ENCODE measurements around the gene PTTG2. TPM values are rescaled to one million over a fixed set of nuclear protein-coding genes. Genes with fewer than 3 reads are reported as not detected.

The PTTG2 gene
- total RNA-seq, 2 experiments from 2014 or later, result not detected

GRCh38 chr4:37993806-37994205, 33.6 kb downstream of the PTTG2 start:
- peaks cover 15% of the 10 kb centered on the region for H3K4me1 Mint-ChIP-seq (ENCODE audit: low read depth)
- no peak overlapping the region for H3K4me3 Mint-ChIP-seq
- no peak overlapping the region for H3K27ac Mint-ChIP-seq
- POLR2A ChIA-PET, result no interaction called here
- DNase-seq, result no peak
- intact Hi-C loops (cut with micrococcal nuclease), result no loop called here
- CTCF ChIA-PET, result no interaction called here
- H3K36me3 Mint-ChIP-seq, result peaks cover 5% of the 10 kb centered on the region
- H3K9me3 Mint-ChIP-seq, result no peaks in the 10 kb centered on the region
- H3K27me3 Mint-ChIP-seq, result no peaks in the 10 kb centered on the region

- H3K4me3 Mint-ChIP-seq, result no peak overlapping the region
- DNase-seq, result no peak
- intact Hi-C loops (cut with micrococcal nuclease), result no loop called here
- POLR2A ChIA-PET, result no interaction called here
- no peaks in the 10 kb centered on the region for H3K9me3 Mint-ChIP-seq
- peaks cover 18% of the 10 kb centered on the region for H3K4me1 Mint-ChIP-seq (ENCODE audit: low read depth)
- H3K27ac Mint-ChIP-seq, result no peak overlapping the region
- H3K27me3 Mint-ChIP-seq, result no peaks in the 10 kb centered on the region
- H3K36me3 Mint-ChIP-seq, result peaks cover 7% of the 10 kb centered on the region
- CTCF ChIA-PET, result no interaction called here
Observed at GRCh38 chr4:37994569-37994968, 34.4 kb downstream of the PTTG2 start.

GRCh38 chr4:37995299-37995821, 35.2 kb downstream of the PTTG2 start:
- POLR2A ChIA-PET, result no interaction called here
- intact Hi-C loops (cut with micrococcal nuclease), result no loop called here
- peaks cover 18% of the 10 kb centered on the region for H3K4me1 Mint-ChIP-seq (ENCODE audit: low read depth)
- H3K36me3 Mint-ChIP-seq, result peaks cover 7% of the 10 kb centered on the region
- H3K9me3 Mint-ChIP-seq, result no peaks in the 10 kb centered on the region
- H3K27ac Mint-ChIP-seq, result no peak overlapping the region
- DNase-seq, result no peak
- CTCF ChIA-PET, result no interaction called here
- H3K27me3 Mint-ChIP-seq, result no peaks in the 10 kb centered on the region
- H3K4me3 Mint-ChIP-seq, result no peak overlapping the region

DNA sequence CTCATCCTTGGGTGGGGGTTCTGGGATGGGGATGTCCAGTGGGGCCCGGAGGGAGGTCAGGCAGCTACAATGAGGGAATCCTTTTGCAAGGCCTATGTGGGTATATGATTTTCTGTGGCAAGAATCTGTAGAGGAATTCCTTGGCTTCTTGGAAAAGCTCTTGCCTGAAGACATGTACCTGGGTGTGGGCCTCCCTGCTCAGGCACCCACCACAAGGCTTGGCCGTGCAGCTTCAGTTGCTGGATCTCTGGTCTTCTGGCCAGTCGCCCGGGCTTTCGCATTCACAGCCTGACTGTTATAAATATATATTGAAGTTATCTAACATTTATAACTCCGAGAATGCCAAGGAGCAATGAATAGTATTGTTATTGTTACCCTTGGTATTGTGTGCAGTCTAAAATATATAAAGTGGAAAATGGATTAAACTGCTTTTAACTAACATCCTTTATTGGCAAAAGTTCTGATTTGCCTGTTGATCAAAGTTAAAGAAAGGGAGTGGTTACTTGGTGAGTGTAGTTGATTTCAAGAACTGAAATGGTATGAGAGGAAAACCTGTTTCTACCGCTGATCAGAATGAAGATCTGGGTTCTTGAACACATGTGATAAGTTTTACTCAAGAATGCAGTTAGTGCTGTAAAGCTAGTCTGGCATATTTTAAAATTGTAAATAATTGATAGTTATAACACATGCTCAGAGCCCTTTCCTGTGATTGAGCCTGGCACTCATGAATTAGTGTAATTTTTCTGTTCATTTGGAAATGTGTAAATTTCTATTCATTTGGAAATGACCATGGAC, 36.0 kb downstream of the PTTG2 start:
- H3K27ac Mint-ChIP-seq, result no peak overlapping the region
- no peaks in the 10 kb centered on the region for H3K27me3 Mint-ChIP-seq
- H3K4me1 Mint-ChIP-seq (ENCODE audit: low read depth), result peaks cover 18% of the 10 kb centered on the region
- no peaks in the 10 kb centered on the region for H3K9me3 Mint-ChIP-seq
- peaks cover 7% of the 10 kb centered on the region for H3K36me3 Mint-ChIP-seq
- intact Hi-C loops (cut with micrococcal nuclease), result no loop called here
- no peak overlapping the region for H3K4me3 Mint-ChIP-seq
- no peak for DNase-seq
- ChIA-PET POLR2A (no interaction called here), CTCF (no interaction called here)

- no peak overlapping the region for H3K27ac Mint-ChIP-seq
- peaks cover 2% of the 10 kb centered on the region for H3K36me3 Mint-ChIP-seq
- no peaks in the 10 kb centered on the region for H3K27me3 Mint-ChIP-seq
- DNase-seq, result no peak
- H3K4me3 Mint-ChIP-seq, result no peak overlapping the region
- ChIA-PET POLR2A (no interaction called here), CTCF (no interaction called here)
- H3K9me3 Mint-ChIP-seq, result no peaks in the 10 kb centered on the region
- peaks cover 24% of the 10 kb centered on the region for H3K4me1 Mint-ChIP-seq (ENCODE audit: low read depth)
- intact Hi-C loops (cut with micrococcal nuclease), result no loop called here
Observed at GRCh38 chr4:37998226-37998625, 38.0 kb downstream of the PTTG2 start.

- ChIA-PET CTCF (no interaction called here), POLR2A (no interaction called here)
- H3K4me3 Mint-ChIP-seq, result no peak overlapping the region
- H3K9me3 Mint-ChIP-seq, result no peaks in the 10 kb centered on the region
- H3K36me3 Mint-ChIP-seq, result peaks cover 2% of the 10 kb centered on the region
- intact Hi-C loops (cut with micrococcal nuclease), result no loop called here
- H3K27ac Mint-ChIP-seq, result no peak overlapping the region
- no peaks in the 10 kb centered on the region for H3K27me3 Mint-ChIP-seq
- H3K4me1 Mint-ChIP-seq (ENCODE audit: low read depth), result peaks cover 26% of the 10 kb centered on the region
- DNase-seq, result no peak
Observed at GRCh38 chr4:37999000-37999716, 39.0 kb downstream of the PTTG2 start.

DNA sequence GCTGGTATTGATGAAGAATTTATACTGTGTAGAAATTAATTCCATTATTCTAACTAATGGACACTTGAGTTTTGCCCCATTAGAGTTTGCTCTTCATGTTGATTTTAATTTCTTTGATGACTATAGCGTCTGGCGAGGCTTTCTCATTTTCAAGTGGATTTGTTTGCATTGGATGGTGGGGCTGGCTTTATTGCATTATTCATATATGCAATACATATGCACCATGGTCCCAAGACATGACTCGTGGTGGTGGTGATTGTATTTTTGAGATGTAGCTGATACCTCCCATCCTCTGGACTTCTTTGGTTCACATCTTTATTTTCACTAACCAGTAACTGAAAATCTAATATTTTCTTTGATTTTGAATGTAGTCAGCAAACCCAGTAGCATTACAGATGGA, 39.8 kb downstream of the PTTG2 start:
- intact Hi-C loops (cut with micrococcal nuclease), result no loop called here
- peaks cover 21% of the 10 kb centered on the region for H3K4me1 Mint-ChIP-seq (ENCODE audit: low read depth)
- no peak overlapping the region for H3K27ac Mint-ChIP-seq
- CTCF ChIA-PET, result no interaction called here
- H3K36me3 Mint-ChIP-seq, result peaks cover 2% of the 10 kb centered on the region
- POLR2A ChIA-PET, result no interaction called here
- no peak for DNase-seq
- no peaks in the 10 kb centered on the region for H3K27me3 Mint-ChIP-seq
- H3K4me3 Mint-ChIP-seq, result no peak overlapping the region
- H3K9me3 Mint-ChIP-seq, result no peaks in the 10 kb centered on the region

DNA sequence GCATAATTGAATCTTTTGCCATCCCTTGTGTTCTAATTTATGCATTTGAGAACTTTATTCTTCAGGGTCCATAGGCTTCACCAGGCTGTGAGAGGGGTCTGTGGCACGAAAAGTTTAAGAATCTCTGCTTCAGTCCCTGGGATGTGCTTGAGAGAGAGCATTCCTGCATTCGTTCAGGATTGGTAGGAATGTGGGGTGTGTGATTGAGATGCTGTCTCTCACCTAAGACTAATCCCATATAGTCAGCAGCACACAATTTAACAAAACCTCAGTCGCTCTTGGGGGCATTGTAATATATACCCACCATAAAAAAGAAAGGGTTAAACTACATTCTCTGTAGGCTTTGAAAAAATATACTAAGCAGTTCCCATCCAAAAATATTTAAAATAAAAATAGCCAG, 41.7 kb downstream of the PTTG2 start:
- Mint-ChIP-seq H3K9me3 (no peaks in the 10 kb centered on the region), H3K36me3 (peaks cover 2% of the 10 kb centered on the region), H3K27me3 (no peaks in the 10 kb centered on the region), H3K4me1 (ENCODE audit: low read depth) (peaks cover 24% of the 10 kb centered on the region), H3K4me3 (no peak overlapping the region), H3K27ac (no peak overlapping the region)
- POLR2A ChIA-PET, result no interaction called here
- no peak for DNase-seq
- CTCF ChIA-PET, result no interaction called here
- intact Hi-C loops (cut with micrococcal nuclease), result no loop called here

DNA sequence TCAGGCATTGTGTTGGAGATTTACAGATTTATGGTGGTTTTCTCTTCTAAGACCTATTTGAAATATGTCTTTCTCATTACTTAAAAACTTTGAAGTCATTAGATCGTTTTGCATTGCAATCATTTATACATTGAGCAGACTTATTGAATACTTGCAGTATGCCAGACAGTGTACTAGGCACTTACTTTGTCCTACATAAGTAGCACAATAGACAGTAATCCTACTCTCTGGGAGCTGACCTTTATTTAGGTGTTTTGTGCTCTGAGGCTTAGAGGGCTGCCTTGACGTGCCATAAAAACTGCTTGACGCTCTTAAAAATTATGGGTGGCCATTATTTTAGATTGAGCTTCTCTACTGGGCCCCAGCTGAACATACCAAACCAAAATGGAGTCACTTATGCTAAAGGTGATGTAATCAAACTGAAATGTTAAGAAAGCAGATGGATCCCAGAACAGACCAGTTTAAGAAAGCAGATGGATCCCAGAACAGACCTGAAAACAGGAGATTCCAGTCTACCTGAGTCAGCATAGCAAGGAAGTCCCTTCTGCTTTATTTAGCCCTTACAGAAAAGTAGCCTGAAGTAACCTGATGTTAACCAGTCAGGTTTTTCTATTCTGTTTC, 42.4 kb downstream of the PTTG2 start:
- no peak overlapping the region for H3K4me3 Mint-ChIP-seq
- CTCF ChIA-PET, result interaction anchor here (0.9 kb wide), 1 partner anchor 24 kb away, joined by 4 read pairs; no protein-coding TSS in a partner anchor
- H3K9me3 Mint-ChIP-seq, result no peaks in the 10 kb centered on the region
- no peak for DNase-seq
- intact Hi-C loops (cut with micrococcal nuclease), result no loop called here
- peaks cover 24% of the 10 kb centered on the region for H3K4me1 Mint-ChIP-seq (ENCODE audit: low read depth)
- POLR2A ChIA-PET, result no interaction called here
- H3K27ac Mint-ChIP-seq, result no peak overlapping the region
- H3K36me3 Mint-ChIP-seq, result peaks cover 2% of the 10 kb centered on the region
- H3K27me3 Mint-ChIP-seq, result no peaks in the 10 kb centered on the region

GRCh38 chr4:38003102-38003501, 42.9 kb downstream of the PTTG2 start:
- Mint-ChIP-seq H3K27me3 (no peaks in the 10 kb centered on the region), H3K4me1 (ENCODE audit: low read depth) (peaks cover 22% of the 10 kb centered on the region), H3K27ac (no peak overlapping the region), H3K4me3 (no peak overlapping the region), H3K9me3 (no peaks in the 10 kb centered on the region), H3K36me3 (peaks cover 2% of the 10 kb centered on the region)
- ChIA-PET POLR2A (no interaction called here), CTCF (interaction anchor here (0.9 kb wide), 1 partner anchor 24 kb away, joined by 4 read pairs; no protein-coding TSS in a partner anchor)
- intact Hi-C loops (cut with micrococcal nuclease), result no loop called here
- DNase-seq, result no peak

GRCh38 chr4:38003628-38004027, 43.4 kb downstream of the PTTG2 start:
- peaks cover 20% of the 10 kb centered on the region for H3K4me1 Mint-ChIP-seq (ENCODE audit: low read depth)
- H3K36me3 Mint-ChIP-seq, result peaks cover 2% of the 10 kb centered on the region
- no peak for DNase-seq
- no peak overlapping the region for H3K4me3 Mint-ChIP-seq
- POLR2A ChIA-PET, result interaction anchor here (0.6 kb wide), 1 partner anchor 125 kb away, joined by 4 read pairs; no protein-coding TSS in a partner anchor
- intact Hi-C loops (cut with micrococcal nuclease), result no loop called here
- no peak overlapping the region for H3K27ac Mint-ChIP-seq
- no peaks in the 10 kb centered on the region for H3K27me3 Mint-ChIP-seq
- CTCF ChIA-PET, result interaction anchor here (0.9 kb wide), 1 partner anchor 25 kb away, joined by 4 read pairs; no protein-coding TSS in a partner anchor
- H3K9me3 Mint-ChIP-seq, result no peaks in the 10 kb centered on the region

DNA sequence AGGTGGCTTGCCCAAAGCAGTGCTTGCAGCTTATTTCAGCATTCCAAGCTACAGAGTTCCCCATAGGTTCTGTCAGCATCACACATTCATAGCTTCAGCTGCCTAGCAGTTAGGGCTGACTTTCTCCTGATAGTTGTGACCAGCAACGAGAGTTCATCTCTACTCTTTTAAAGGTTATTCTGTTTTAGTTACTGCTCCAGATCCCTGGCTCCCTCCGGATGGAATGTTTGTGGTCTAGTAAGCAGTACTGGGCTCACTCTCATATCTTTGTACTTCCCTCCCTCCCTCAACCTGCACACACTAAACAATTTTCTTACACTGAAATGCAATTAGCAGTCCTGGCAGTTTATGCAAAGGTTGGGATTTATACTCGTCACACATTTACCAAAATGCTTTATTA, 43.9 kb downstream of the PTTG2 start:
- no peaks in the 10 kb centered on the region for H3K27me3 Mint-ChIP-seq
- CTCF ChIA-PET, result no interaction called here
- peaks cover 20% of the 10 kb centered on the region for H3K4me1 Mint-ChIP-seq (ENCODE audit: low read depth)
- no peak for DNase-seq
- H3K27ac Mint-ChIP-seq, result no peak overlapping the region
- H3K9me3 Mint-ChIP-seq, result no peaks in the 10 kb centered on the region
- POLR2A ChIA-PET, result interaction anchor here (0.6 kb wide), 1 partner anchor 125 kb away, joined by 4 read pairs; no protein-coding TSS in a partner anchor
- H3K36me3 Mint-ChIP-seq, result peaks cover 2% of the 10 kb centered on the region
- H3K4me3 Mint-ChIP-seq, result no peak overlapping the region
- intact Hi-C loops (cut with micrococcal nuclease), result no loop called here

Measured in activated CD4-positive, alpha-beta memory T cell treated with anti-CD3 and anti-CD28 coated beads for 36 hours (primary cell).